ENCODE measurements around the gene MAPKAPK3.

MAPKAPK3 gene

GRCh38 chr3:50698269-50698668, 81.3 kb downstream of the MAPKAPK3 start:
- Histone ChIP-seq H3K27me3 (replicated peaks; ENCODE audit: control insufficient read depth, insufficient read depth, low read length) (no peaks in the 10 kb centered on the region), H3K36me3 (ENCODE audit: control insufficient read depth, insufficient read depth, low read length) (no peaks in the 10 kb centered on the region), H3K4me3 (replicated peaks; ENCODE audit: low read depth, low read length) (no peak overlapping the region)
- no peak for DNase-seq (ENCODE audit: extremely low read depth, insufficient read length)
- no peak for TF ChIP-seq CTCF (IDR thresholded peaks at IDR 0.05; ENCODE audit: insufficient read depth, low read length, poor library complexity, severe bottlenecking)
